HG03457 (cell line): ENCODE data around the gene CCSAP.

Experiments used
- ATAC-seq: cut with Tn5 transposase; IDR thresholded peaks from one replicate; pipeline ENCODE4 v1.9.1; 2021; ENCODE audit warnings: moderate number of reproducible peaks; ENCODE audit not compliant: unreplicated experiment

The CCSAP gene

DNA sequence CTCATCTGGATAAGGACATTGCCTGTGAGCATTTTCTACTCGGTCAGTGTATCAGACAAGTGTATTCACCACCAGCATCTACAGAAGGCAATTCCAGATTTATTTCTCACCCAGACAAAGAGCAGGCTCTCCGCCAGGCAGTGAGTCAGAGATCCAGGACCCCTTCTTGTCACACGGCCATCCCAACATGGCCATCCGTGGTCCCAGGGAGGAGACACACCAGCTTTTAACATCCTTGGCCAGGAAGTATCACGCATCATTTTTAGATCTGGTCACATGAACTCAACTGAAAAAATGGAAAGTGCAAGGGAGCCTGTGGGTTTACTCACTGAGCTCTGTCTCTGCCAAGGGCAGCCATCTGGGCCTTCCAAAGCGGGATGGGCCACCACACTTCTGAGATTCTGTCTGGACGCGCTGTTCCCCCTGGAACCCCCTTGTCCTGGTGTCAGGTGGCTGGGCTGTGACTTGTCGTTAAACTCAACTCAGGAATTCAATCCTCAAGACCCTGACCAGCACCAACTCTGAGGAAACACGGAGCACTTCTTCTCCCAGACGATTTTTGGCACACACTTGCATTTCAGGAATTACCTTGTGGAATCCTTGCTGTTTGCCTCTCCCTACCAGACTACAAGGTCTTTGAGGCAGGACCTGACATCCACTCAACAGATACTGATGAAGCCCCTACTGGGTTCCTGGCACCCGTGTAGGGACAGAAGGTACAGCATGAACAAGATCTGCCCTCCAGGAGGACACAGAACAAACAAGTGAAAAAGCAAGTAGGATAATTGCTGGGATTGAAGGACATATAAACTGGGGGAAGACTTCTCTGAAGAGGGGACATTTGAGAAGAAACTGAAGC lies 21.6 kb upstream of the CCSAP start:
- ATAC-seq: no peak

DNA sequence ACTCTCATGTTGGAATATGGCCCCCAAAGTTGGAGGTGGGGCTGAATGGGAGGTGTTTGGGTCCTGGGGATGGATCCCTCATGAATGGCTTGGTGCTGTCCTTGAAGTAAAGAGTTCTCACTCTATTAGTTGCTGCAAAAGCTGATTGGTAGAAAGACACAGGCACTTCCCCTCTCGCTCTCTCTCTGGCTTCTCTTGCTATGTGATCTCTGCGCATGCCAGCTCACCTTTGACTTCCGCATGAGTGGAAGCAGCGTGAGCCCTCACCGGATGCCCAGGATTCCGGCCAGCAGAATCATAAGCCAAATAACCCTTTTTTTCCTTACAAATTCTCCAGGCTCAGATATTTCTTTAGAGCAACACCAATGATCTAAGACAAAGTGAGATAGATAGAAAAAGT lies 20.9 kb upstream of the CCSAP start:
- no peak for ATAC-seq

DNA sequence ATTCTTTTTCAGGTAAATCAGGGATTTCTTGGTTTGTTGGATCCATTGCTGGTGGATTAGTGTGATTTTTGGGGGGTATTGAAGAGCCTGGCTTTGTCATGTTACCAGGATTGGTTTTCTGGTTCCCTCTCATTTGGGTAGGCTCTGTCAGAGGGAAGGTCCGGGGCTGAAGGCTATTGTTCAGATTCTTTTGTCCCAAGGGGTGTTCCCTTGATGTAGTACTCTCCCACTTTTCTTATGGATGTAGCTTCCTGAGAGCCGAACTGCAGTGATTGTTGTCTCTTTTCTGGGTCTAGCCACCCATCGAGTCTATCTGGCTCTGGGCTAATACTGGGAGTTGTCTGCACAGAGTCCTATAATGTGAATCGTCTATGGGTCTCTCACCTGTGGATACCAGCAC lies 17.6 kb upstream of the CCSAP start:
- no peak for ATAC-seq

DNA sequence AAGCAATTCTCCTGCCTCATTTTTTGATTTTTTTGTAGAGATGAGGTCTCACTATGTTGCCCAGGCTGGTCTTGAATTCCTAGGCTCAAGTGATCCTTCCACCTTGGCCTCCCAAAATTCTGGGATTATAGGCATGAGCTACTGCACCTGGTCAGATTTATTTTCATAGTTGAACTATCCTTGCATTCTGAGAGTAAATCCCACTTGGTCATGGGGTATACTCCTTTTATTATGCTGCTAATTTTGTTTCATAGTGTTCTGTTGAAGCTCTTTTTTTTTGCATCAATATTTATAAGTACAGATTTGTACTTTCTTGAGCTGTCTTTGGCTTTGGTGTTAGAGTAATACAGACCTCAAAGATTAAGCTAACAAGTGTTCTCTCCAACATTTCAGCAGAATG lies 12.8 kb upstream of the CCSAP start:
- ATAC-seq: no peak

DNA sequence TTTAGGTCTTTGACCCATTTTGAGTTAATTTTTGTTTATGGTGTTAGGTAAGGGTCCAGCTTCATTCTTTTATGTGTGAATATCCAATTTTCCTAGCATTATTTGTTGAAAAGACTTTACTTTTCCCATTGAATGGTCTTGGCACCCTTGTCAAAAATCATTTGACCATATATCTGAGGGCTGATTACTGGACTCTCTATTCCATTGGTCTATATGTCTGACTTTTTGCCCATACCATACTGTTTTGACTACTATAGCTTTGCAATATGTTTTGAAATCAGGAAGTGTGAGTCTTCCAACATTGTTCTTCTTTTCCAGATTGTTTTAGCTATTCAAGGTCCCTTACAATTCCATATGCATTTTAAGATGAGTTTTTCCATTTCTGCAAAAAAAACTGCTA lies 11.4 kb upstream of the CCSAP start:
- no peak for ATAC-seq

- no peak for ATAC-seq
Observed at GRCh38 chr1:229352975-229353374, 10.1 kb upstream of the CCSAP start.

DNA sequence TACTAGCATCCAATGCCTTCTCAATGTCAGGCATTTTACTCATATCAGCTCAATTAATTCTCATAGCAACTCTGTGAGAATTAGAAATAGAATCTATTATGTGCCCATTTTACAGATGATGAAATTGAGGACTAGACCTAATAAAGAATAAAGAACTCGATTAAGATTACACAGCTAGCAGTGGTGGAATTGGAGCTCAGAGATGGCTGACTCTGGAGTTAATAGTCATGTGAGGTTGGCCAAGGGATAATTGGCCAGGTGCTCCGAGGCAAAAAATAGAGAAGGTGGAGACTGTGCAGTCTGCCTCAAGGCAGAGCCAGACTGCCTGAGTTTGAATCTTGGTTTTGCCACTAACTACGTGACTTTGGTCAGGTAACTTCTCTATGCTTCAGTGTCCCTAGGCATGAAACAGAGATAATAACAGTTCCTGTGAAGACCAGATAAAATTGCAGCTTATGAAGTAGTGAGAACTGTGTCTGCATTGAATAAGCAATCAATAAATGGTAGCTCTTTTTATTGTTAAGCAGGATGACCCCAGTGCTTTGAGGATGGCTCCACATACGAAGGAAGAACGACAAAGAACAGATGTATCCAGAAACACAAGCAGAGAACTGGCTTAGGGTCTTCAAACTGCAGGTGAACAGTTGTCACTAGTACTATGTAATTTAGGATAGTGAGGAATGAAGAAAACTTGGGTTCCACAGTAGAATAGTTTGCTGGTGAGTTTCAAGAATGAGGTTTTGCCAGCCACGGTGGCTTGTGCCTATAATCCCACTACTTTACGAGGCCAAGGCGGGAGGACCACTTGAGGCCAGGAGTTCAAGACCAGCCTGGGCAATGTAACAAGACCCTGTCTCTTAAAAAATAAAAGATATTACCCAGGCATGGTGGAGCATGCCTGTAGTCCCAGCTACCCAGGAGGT lies 6.9 kb upstream of the CCSAP start:
- no peak for ATAC-seq

DNA sequence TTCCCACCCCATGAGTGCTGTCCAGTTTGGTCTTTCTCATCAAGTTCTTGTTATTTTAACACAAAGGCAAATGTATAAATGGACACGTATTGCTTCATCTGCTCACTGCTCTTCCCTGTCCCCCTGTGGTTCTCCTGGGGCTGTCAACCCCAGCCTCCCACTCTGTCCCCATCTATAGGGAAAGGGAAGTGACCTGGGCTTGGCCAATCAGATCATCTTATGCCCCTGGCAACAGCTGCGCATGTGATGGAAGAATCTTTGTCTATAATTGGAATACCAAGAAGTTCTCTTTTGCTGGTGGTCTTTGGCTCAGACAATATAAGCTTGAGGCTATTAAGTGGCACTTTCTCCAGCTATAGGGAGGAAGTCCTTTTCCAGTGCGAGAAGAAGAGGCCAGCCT lies 4.7 kb upstream of the CCSAP start:
- ATAC-seq: no peak

- ATAC-seq: no peak
Observed at GRCh38 chr1:229344937-229345684, 2.3 kb upstream of the CCSAP start.

GRCh38 chr1:229344139-229344538 lies 1.3 kb upstream of the CCSAP start:
- ATAC-seq: no peak

DNA sequence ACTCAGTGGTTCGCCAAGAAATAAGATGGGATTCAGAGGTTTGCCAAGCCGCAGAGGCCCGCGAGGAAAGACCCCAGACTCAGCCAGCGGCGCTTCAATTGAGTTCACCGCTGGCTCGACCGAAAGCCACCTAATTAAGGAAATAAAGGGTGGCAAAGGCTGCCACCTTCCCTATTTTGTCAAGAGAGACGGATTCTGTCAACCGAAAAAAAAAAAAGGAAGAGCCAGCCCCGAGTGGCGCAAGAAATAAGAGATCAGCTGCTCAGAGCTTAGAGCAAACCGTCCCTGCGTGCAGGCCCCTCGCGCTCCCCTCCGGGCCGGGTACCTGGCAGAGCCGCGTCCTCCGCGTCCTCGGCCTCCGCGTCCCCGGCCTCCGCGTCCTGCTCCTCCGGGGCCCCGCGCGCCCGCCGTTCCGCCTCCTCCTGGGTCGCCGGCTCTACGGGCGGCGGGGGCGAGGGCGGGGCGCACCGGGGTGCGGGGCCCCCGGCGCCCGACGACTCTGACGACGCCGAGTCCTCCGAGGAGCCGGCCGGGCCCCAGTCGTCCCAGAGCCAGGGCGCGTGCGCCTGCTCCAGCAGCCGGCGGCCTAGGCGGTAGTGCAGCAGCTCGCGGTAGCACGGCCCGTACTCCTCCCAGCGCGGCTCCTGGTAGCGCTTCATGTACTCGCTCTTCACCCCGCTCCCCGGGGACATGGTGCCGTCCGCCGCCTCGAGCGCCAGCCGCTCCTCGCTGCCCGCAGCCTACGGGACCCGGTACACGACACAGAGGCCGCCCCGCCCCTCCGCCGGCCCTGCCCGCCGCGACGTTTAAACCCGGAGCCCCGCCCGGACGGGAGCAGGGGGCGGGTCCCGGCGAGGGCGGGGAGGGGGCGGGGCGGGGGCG lies 832 bp downstream of the CCSAP start:
- ATAC-seq: peak; percentile 49

DNA sequence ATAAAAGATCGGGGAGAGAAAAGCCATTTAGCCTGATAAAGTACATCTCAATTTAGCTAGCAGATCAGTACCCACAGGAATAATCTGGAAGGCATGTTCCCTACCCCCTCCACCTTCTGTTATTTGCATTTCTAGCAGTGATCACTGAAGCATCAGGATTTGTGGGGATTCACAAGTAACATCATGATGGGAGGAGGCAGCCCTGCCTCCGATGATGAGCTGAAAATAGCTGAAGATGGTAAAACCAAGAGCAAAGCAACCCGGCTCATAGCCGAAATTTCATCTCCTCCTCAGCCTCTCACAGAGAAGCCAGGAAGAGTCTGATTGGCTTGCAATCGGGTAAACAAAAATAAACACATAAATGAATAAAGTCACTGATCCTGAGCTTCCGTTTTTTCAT lies 2.4 kb downstream of the CCSAP start:
- no peak for ATAC-seq

- ATAC-seq: no peak
Observed at GRCh38 chr1:229339520-229339919, 3.3 kb downstream of the CCSAP start.

- no peak for ATAC-seq
Observed at GRCh38 chr1:229339086-229339485, 3.8 kb downstream of the CCSAP start.

- ATAC-seq: no peak
Observed at GRCh38 chr1:229336345-229336744, 6.5 kb downstream of the CCSAP start.

- no peak for ATAC-seq
Observed at GRCh38 chr1:229334716-229335115, 8.1 kb downstream of the CCSAP start.

- ATAC-seq: no peak
Observed at GRCh38 chr1:229334269-229334668, 8.6 kb downstream of the CCSAP start.

DNA sequence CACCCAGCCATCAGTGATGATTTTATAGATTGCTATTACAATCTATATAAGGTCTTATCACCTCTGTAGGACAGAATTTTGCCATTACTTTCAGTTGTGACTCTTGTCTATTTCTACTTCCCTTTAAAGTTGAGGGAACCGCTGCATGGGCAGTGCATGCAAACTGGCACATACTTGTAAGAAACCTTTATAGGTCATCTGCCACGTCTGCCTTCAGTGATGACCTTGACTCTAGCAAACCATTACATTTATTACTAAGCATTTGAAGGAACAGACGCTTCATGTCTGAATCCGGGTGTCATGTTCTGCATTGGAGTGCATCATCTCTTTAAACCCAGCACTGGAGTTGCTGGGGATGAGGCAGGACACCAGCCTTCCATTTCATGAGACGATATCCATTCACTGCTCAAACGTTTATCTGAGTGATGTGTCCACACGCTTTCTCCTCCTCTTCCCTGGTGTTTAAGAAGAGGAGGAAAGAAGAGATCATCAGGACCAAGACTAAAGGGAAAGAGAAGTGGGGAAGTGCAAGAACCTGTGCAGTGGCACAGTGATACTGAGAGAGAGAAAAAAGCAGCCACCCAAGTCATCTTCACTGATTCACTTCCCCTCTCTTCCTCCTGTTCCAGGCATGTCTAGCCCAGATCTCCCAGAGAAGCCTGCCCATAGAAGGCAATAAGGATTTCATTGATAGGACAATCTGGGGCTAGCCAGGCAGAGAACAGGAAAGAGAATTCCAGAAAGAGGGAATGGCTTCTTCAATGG lies 14.1 kb downstream of the CCSAP start:
- no peak for ATAC-seq

DNA sequence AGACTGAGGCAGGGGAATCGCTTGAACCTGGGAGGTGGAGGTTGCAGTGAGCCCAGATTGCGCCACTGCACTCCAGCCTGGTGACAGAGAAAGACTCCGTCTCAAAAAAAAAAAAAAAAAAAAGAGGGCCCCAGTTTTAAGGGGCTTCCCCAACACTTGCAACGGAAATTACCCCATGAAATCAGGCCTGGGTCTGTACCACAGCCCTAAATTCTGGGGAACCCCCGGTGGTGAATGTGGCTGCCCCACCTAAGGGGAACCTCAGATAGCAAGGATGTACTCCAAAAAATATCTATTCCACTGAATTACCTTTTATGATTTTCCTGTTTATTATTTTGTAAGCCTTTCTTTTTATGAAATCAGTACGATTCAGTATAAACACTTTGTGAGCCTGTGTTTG lies 15.1 kb downstream of the CCSAP start:
- peak; percentile 56 for ATAC-seq

DNA sequence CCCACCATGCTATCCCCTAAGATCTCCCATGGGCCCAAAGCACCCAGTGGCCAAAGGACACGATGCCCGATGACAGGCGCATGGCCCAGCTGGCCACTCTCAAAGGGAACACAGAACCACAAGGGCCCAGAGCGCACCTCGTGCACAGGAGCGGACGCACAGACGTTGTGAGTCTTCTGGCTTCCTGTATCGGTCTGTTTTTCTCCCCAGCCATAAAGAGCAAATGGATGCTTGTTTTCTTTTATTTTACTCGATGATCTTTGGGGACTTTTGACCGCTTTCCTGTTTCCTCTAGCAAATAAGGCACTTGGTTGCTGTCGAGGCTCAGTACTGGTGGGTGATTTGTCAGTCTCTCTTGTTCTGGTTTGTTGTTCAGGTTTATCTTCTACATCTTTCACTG lies 16.2 kb downstream of the CCSAP start:
- no peak for ATAC-seq
